Measurements from ENCODE around the gene PIN1.

DNA sequence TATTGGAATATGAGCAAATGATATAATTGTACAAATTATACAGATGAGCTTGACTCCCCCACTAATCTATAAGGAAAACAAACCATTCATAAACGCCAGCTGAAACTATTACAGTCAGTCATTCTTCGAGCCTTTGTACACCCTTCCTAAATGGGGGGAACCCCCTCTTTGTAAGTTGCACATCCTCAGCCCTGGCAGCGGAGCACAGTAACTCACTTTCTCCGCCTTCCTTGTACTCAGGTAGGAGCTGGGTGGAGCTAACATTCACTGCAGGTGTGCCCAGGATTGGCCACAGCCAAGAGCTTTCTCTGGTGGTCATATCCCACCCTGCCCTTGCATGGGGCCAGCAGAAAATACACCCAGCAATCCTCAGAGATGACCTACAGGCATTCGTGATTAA lies 28.6 kb downstream of the PIN1 start:
- TF ChIP-seq, protein P1, sequence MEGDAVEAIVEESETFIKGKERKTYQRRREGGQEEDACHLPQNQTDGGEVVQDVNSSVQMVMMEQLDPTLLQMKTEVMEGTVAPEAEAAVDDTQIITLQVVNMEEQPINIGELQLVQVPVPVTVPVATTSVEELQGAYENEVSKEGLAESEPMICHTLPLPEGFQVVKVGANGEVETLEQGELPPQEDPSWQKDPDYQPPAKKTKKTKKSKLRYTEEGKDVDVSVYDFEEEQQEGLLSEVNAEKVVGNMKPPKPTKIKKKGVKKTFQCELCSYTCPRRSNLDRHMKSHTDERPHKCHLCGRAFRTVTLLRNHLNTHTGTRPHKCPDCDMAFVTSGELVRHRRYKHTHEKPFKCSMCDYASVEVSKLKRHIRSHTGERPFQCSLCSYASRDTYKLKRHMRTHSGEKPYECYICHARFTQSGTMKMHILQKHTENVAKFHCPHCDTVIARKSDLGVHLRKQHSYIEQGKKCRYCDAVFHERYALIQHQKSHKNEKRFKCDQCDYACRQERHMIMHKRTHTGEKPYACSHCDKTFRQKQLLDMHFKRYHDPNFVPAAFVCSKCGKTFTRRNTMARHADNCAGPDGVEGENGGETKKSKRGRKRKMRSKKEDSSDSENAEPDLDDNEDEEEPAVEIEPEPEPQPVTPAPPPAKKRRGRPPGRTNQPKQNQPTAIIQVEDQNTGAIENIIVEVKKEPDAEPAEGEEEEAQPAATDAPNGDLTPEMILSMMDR (conservative IDR thresholded peaks at IDR 0.05): no peak
- TF ChIP-seq ZFX (IDR thresholded peaks at IDR 0.05): no peak

Measured in C4-2B (cell line).